H1 (cell line): ENCODE data around the gene RAB40B. TPM values are rescaled to one million over a fixed set of nuclear protein-coding genes. Genes with fewer than 3 reads are reported as not detected.

Experiments used
- CTCF ChIA-PET: fragments of 300-600 bp; sonication (Branson Sonifier 250); formaldehyde crosslinking; loops from one replicate; lab custom pipeline; 2021; ENCODE audit not compliant: partially characterized antibody; lab: Charles Lee
- POLR2A ChIA-PET: fragments of 300-600 bp; sonication (Branson Sonifier 250); formaldehyde crosslinking; loops from one replicate; lab custom pipeline; 2021; ENCODE audit warnings: inconsistent platforms; ENCODE audit not compliant: partially characterized antibody; lab: Charles Lee
- DNase-seq, 2 experiments: peaks; one replicate each; pipeline versions ENCODE4 v3.0.0 to v3.0.0-alpha.2; 2010 to 2022; ENCODE audit warnings: low spot score in 2 of 2, low read depth in 1 of 2, mixed read lengths in 1 of 2
- FAIRE-seq: peaks from 2 replicates; lab custom pipeline; 2011; peaks lifted over from hg19 to GRCh38; lab: Jason Lieb, UNC
- H2AFZ ChIP-seq: 2 replicates; pipeline ENCODE4 v1.8.1; 2012; ENCODE audit warnings: low read length, inconsistent platforms
- H2AK5ac ChIP-seq: 2 replicates; pipeline ENCODE4 v1.6.1; 2013; ENCODE audit warnings: low read depth, low read length
- H2BK120ac ChIP-seq: replicated peaks from 2 replicates; pipeline ENCODE3; 2013; ENCODE audit warnings: low read depth, low read length, inconsistent platforms
- H2BK12ac ChIP-seq: 2 replicates; pipeline ENCODE4 v1.6.1; 2013; ENCODE audit warnings: low read depth, low read length
- H2BK15ac ChIP-seq: 2 replicates; pipeline ENCODE4 v1.6.1; 2013; ENCODE audit warnings: low read length
- H2BK20ac ChIP-seq: 2 replicates; pipeline ENCODE4 v1.6.1; 2013; ENCODE audit warnings: low read length
- H2BK5ac ChIP-seq: 2 replicates; pipeline ENCODE4 v1.6.1; 2013; ENCODE audit warnings: low read depth, low read length
- H3K14ac ChIP-seq: 2 replicates; pipeline ENCODE4 v1.6.1; 2013; ENCODE audit warnings: inconsistent platforms; ENCODE audit not compliant: insufficient read length
- H3K18ac ChIP-seq: 2 replicates; pipeline ENCODE4 v1.6.1; 2013; ENCODE audit warnings: low read length; ENCODE audit errors: extremely low read depth
- H3K23ac ChIP-seq: 2 replicates; pipeline ENCODE4 v1.6.1; 2013; ENCODE audit warnings: inconsistent platforms; ENCODE audit not compliant: insufficient read length
- H3K23me2 ChIP-seq: 2 replicates; pipeline ENCODE4 v1.6.1; 2013; ENCODE audit warnings: low read depth, low read length
- H3K27ac ChIP-seq: 2 replicates; pipeline ENCODE4 v1.6.1; 2011; ENCODE audit warnings: low read depth, low read length, inconsistent platforms
- H3K27me3 ChIP-seq, 4 experiments: replicated peaks in 1 of 4; 1 replicate in 1 of 4; 2 replicates in 3 of 4; pipeline versions ENCODE4 v1.6.1 to v1.8.1; 2011 to 2013; ENCODE audit warnings: low read length in 3 of 4, mild to moderate bottlenecking in 3 of 4, inconsistent platforms in 2 of 4, mixed read lengths in 2 of 4, moderate library complexity in 1 of 4; ENCODE audit not compliant: control insufficient read depth in 3 of 4, insufficient read depth in 3 of 4; ENCODE audit errors: extremely low read depth in 1 of 4
- H3K36me3 ChIP-seq, 4 experiments: 2 replicates each; pipeline versions ENCODE4 v1.6.1 to v1.8.1; 2011 to 2013; ENCODE audit warnings: mild to moderate bottlenecking in 4 of 4, low read length in 3 of 4, moderate library complexity in 2 of 4, control low read depth in 1 of 4, inconsistent platforms in 1 of 4; ENCODE audit not compliant: insufficient read depth in 4 of 4, control insufficient read depth in 2 of 4
- H3K4ac ChIP-seq: replicated peaks from 2 replicates; pipeline ENCODE3; 2013; ENCODE audit warnings: low read length, low read depth, mixed read lengths, inconsistent platforms; ENCODE audit not compliant: insufficient read length
- H3K4me1 ChIP-seq, 4 experiments: replicated peaks in 1 of 4; 1 replicate in 1 of 4; 2 replicates in 3 of 4; pipeline versions ENCODE4 v1.6.1 to v1.8.1; 2011 to 2013; ENCODE audit warnings: low read length in 3 of 4, inconsistent platforms in 2 of 4, mixed read lengths in 1 of 4; ENCODE audit not compliant: insufficient read depth in 4 of 4, control insufficient read depth in 3 of 4
- H3K4me2 ChIP-seq, 2 experiments: 2 replicates each; pipeline versions ENCODE4 v1.6.1 to v1.8.1; 2011 to 2013; ENCODE audit warnings: low read depth in 2 of 2, low read length in 2 of 2, control low read depth in 1 of 2, inconsistent platforms in 1 of 2, mild to moderate bottlenecking in 1 of 2; ENCODE audit not compliant: insufficient read depth in 1 of 2
- H3K4me3 ChIP-seq, 4 experiments: fragments of 200-600, 300-600 bp in 1 of 4; sonication (generic), shearing (Covaris generic), sonication (Bioruptor Twin) in 1 of 4; 2 replicates each; pipeline versions ENCODE4 v1.5.1 to v1.8.1; 2011 to 2016; ENCODE audit warnings: low read length in 4 of 4, low read depth in 3 of 4, control low read depth in 2 of 4, inconsistent platforms in 2 of 4, mild to moderate bottlenecking in 2 of 4, mixed read lengths in 1 of 4, moderate library complexity in 1 of 4; ENCODE audit not compliant: insufficient read depth in 2 of 4; ENCODE audit errors: extremely low read depth in 1 of 4
- H3K56ac ChIP-seq: replicated peaks from 2 replicates; pipeline ENCODE3; 2013; ENCODE audit warnings: low read depth, mild to moderate bottlenecking, mixed read lengths, low read length, inconsistent platforms; ENCODE audit not compliant: insufficient read length
- H3K79me1 ChIP-seq: 2 replicates; pipeline ENCODE4 v1.6.1; 2013; ENCODE audit warnings: low read depth, low read length, control low read depth
- H3K79me2 ChIP-seq, 2 experiments: 2 replicates each; pipeline versions ENCODE4 v1.6.1 to v1.8.1; 2012 to 2013; ENCODE audit warnings: low read length in 2 of 2, mild to moderate bottlenecking in 2 of 2, inconsistent platforms in 1 of 2; ENCODE audit not compliant: insufficient read depth in 2 of 2, control insufficient read depth in 1 of 2
- H3K9ac ChIP-seq, 4 experiments: replicated peaks in 1 of 4; 1 replicate in 1 of 4; 2 replicates in 3 of 4; pipeline versions ENCODE4 v1.6.1 to v1.8.1; 2011 to 2013; ENCODE audit warnings: low read depth in 3 of 4, low read length in 3 of 4, control low read depth in 2 of 4, mild to moderate bottlenecking in 2 of 4, moderate library complexity in 2 of 4, inconsistent platforms in 1 of 4; ENCODE audit errors: extremely low read depth in 1 of 4
- H3K9me3 ChIP-seq, 2 experiments: 2 replicates each; pipeline versions ENCODE4 v1.6.1 to v1.8.1; 2012 to 2013; ENCODE audit warnings: mild to moderate bottlenecking in 2 of 2, moderate library complexity in 2 of 2, control low read depth in 1 of 2, inconsistent platforms in 1 of 2, low read depth in 1 of 2, low read length in 1 of 2, mixed read lengths in 1 of 2; ENCODE audit not compliant: insufficient read depth in 2 of 2
- H4K20me1 ChIP-seq, 2 experiments: replicated peaks in 1 of 2; 2 replicates each; pipeline versions ENCODE3 to v1.8.1; 2011 to 2013; ENCODE audit warnings: inconsistent platforms in 2 of 2, low read length in 2 of 2, mild to moderate bottlenecking in 1 of 2; ENCODE audit not compliant: insufficient read depth in 2 of 2, control insufficient read depth in 1 of 2
- H4K5ac ChIP-seq: 2 replicates; pipeline ENCODE4 v1.6.1; 2013; ENCODE audit warnings: low read length, low read depth, mixed read lengths, inconsistent platforms; ENCODE audit not compliant: insufficient read length
- H4K8ac ChIP-seq: 2 replicates; pipeline ENCODE4 v1.8.0; 2013; ENCODE audit warnings: mild to moderate bottlenecking, moderate library complexity, low read length, inconsistent platforms; ENCODE audit not compliant: insufficient read depth; ENCODE audit errors: extremely low read depth
- H4K91ac ChIP-seq: replicated peaks from 2 replicates; pipeline ENCODE3; 2013; ENCODE audit warnings: low read length, mixed read lengths, inconsistent platforms; ENCODE audit not compliant: insufficient read length
- BCL11A ChIP-seq, 2 experiments: IDR thresholded peaks; one replicate each; pipeline ENCODE4 v1.6.1; 2011; ENCODE audit warnings: low read depth in 2 of 2, low read length in 2 of 2, mild to moderate bottlenecking in 2 of 2
- CHD1 ChIP-seq: IDR thresholded peaks from 2 replicates; pipeline ENCODE4 v1.6.1; 2012; ENCODE audit warnings: low read depth, low read length, improper control_type of control experiment
- CTBP2 ChIP-seq: IDR thresholded peaks from 2 replicates; pipeline ENCODE4 v1.7.0; 2011; ENCODE audit warnings: borderline replicate concordance, mild to moderate bottlenecking, moderate library complexity, mixed read lengths, low read length; ENCODE audit not compliant: insufficient read depth, insufficient read length
- GTF2F1 ChIP-seq: IDR thresholded peaks from 2 replicates; pipeline ENCODE4 v1.6.1; 2012; ENCODE audit warnings: low read depth, low read length, improper control_type of control experiment, borderline replicate concordance
- HDAC2 ChIP-seq, 2 experiments: fragments of 300-600 bp in 1 of 2; sonication (generic) in 1 of 2; IDR thresholded peaks; 2 replicates each; pipeline ENCODE4 v1.6.1; 2011 to 2012; ENCODE audit warnings: low read depth in 2 of 2, low read length in 2 of 2, mild to moderate bottlenecking in 2 of 2, moderate library complexity in 2 of 2, borderline replicate concordance in 1 of 2, inconsistent platforms in 1 of 2
- KDM1A ChIP-seq: fragments of 200-600, 300-600 bp; sonication (generic); IDR thresholded peaks from 2 replicates; pipeline ENCODE4 v1.7.1; 2016; ENCODE audit warnings: mild to moderate bottlenecking, low read length, borderline replicate concordance
- MAFK ChIP-seq: IDR thresholded peaks from 2 replicates; pipeline ENCODE4 v1.6.1; 2012; ENCODE audit warnings: low read depth, mild to moderate bottlenecking, improper control_type of control experiment, low read length
- POU5F1 ChIP-seq: IDR thresholded peaks from 2 replicates; pipeline ENCODE4 v1.6.1; 2011; ENCODE audit warnings: low read depth, mild to moderate bottlenecking, low read length, moderate library complexity
- ZNF274 ChIP-seq: IDR thresholded peaks from 2 replicates; pipeline ENCODE4 v1.7.0; 2012; ENCODE audit warnings: low read length, borderline replicate concordance; ENCODE audit errors: extremely low read depth
- WGBS, 2 experiments: shearing (Covaris generic) in 1 of 2; methylation state at CpG; one replicate each; pipeline versions ENCODE4 v1.1.6 to v1.1.7; 2013 to 2015; ENCODE audit warnings: low lambda C conversion rate in 2 of 2, mixed read lengths in 2 of 2, inconsistent platforms in 1 of 2, low coverage in 1 of 2, missing lambda C conversion rate in 1 of 2; ENCODE audit not compliant: insufficient replicate concordance in 2 of 2, insufficient coverage in 1 of 2, insufficient read length in 1 of 2; ENCODE audit errors: extremely low coverage in 1 of 2, missing lambda C conversion rate in 1 of 2; 5-methylcytosine and 5-hydroxymethylcytosine counted together
- polyA plus RNA-seq, 7 experiments: library from polyadenylated mRNA; depleted of rRNA in 3 of 7; stranded (reverse) in 5 of 7; unstranded in 2 of 7; fragments of >200 nt in 5 of 7; fragments of 200-250 nt in 2 of 7; gene quantifications; 1 replicate in 5 of 7; 2 replicates in 1 of 7; 4 replicates in 1 of 7; pipeline versions ENCODE4 v1.2.1 to v1.2.3, GENCODE V29; 2011 to 2013; ENCODE audit warnings: missing spikeins in 2 of 7, mixed read lengths in 2 of 7
- total RNA-seq: library from RNA; stranded (reverse); fragmentation: NEBNext Ultra II Directional; extraction: Animal tissue kit (Norgen Biotek cat#: 25700); gene quantifications from 2 replicates; pipeline ENCODE4 v1.2.1, GENCODE V29; 2021
- TF ChIP-seq, protein P1 (sequence below): IDR thresholded peaks from 2 replicates; pipeline ENCODE4 v1.6.1; 2012; ENCODE audit warnings: inconsistent platforms
- TF ChIP-seq, protein P2 (sequence below): IDR thresholded peaks from 2 replicates; pipeline ENCODE4 v1.6.1; 2012; ENCODE audit warnings: low read length, inconsistent platforms

Gene RAB40B
- total and polyA plus RNA-seq, 2 of the 8 experiments (the other 6 are each of a cell fraction or from before 2014, with no cell fraction given), result 3.1 to 4.6 TPM

GRCh38 chr17:82720204-82720603 is 21.7 kb upstream of the RAB40B start:
- peaks cover 6% of the 10 kb centered on the region for H3K79me1 ChIP-seq
- peaks cover 0 to 2% (median 0%) of the 10 kb centered on the region in 4 experiments; a peak in 4 of 8 replicates for H3K36me3 ChIP-seq
- no peak overlapping the region for H3K9ac ChIP-seq
- H4K5ac ChIP-seq, result no peak overlapping the region
- no peak overlapping the region for H4K8ac ChIP-seq
- H3K27ac ChIP-seq, result no peak overlapping the region
- no peak overlapping the region for H4K91ac ChIP-seq
- no peak overlapping the region for H2BK12ac ChIP-seq
- H3K23me2 ChIP-seq, result peaks cover 16% of the 10 kb centered on the region
- no peak for DNase-seq
- no peak overlapping the region for H3K18ac ChIP-seq
- no peak overlapping the region for H2BK20ac ChIP-seq
- H3K23ac ChIP-seq, result no peak overlapping the region
- 94% methylated on average over 19 of the region's 19 CpGs; no CpG with 5 or more reads in 1 of the 2 experiments for WGBS, 2 experiments
- FAIRE-seq, result no peak
- POLR2A ChIA-PET, result no interaction called here
- H3K56ac ChIP-seq, result no peak overlapping the region
- H3K4me2 ChIP-seq, result no peak overlapping the region
- no peaks in the 10 kb centered on the region for H3K9me3 ChIP-seq
- no peak overlapping the region for H2AK5ac ChIP-seq
- peaks cover 4 to 17% of the 10 kb centered on the region in 2 experiments for H4K20me1 ChIP-seq
- no peak overlapping the region for H2BK120ac ChIP-seq
- CTCF ChIA-PET, result interaction anchor here (1.0 kb wide), 1 partner anchor 9 kb away, joined by 3 read pairs; no protein-coding TSS in a partner anchor
- no peak overlapping the region for H2BK15ac ChIP-seq
- no peak overlapping the region for H2BK5ac ChIP-seq
- no peak overlapping the region for H2AFZ ChIP-seq
- H3K79me2 ChIP-seq, result peaks cover 2 to 5% of the 10 kb centered on the region in 2 experiments; a peak in 2 of 4 replicates
- H3K4me3 ChIP-seq, result no peak overlapping the region
- H3K4me1 ChIP-seq, result peaks cover 0 to 5% (median 0%) of the 10 kb centered on the region in 4 experiments; a peak in 2 of 7 replicates
- H3K14ac ChIP-seq, result no peak overlapping the region
- H3K4ac ChIP-seq, result no peak overlapping the region
- H3K27me3 ChIP-seq, result no peaks in the 10 kb centered on the region
- TF ChIP-seq MAFK (no peak), GTF2F1 (no peak), KDM1A (no peak), BCL11A (IDR thresholded peaks at IDR 0.05; ENCODE audit: low read depth in 2 of 2, low read length in 2 of 2) (no peak), POU5F1 (no peak), CTBP2 (no peak), CHD1 (no peak), ZNF274 (no peak), HDAC2 (IDR thresholded peaks at IDR 0.05; ENCODE audit: borderline replicate concordance in 1 of 2, low read depth in 2 of 2, low read length in 2 of 2) (no peak)
- TF ChIP-seq, protein P1, sequence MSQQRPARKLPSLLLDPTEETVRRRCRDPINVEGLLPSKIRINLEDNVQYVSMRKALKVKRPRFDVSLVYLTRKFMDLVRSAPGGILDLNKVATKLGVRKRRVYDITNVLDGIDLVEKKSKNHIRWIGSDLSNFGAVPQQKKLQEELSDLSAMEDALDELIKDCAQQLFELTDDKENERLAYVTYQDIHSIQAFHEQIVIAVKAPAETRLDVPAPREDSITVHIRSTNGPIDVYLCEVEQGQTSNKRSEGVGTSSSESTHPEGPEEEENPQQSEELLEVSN, result no peak
- TF ChIP-seq, protein P2, sequence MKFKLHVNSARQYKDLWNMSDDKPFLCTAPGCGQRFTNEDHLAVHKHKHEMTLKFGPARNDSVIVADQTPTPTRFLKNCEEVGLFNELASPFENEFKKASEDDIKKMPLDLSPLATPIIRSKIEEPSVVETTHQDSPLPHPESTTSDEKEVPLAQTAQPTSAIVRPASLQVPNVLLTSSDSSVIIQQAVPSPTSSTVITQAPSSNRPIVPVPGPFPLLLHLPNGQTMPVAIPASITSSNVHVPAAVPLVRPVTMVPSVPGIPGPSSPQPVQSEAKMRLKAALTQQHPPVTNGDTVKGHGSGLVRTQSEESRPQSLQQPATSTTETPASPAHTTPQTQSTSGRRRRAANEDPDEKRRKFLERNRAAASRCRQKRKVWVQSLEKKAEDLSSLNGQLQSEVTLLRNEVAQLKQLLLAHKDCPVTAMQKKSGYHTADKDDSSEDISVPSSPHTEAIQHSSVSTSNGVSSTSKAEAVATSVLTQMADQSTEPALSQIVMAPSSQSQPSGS, result no peak
